Heart left ventricle (tissue), 13 donors: Measurements from ENCODE around the gene CNGA3.
"Not testable (repeated sequence)": the region's sequence is repeated elsewhere in the genome, so short reads cannot be mapped to it uniquely, and the experiment has no call there.

Experiments
- CTCF ChIP-seq, 12 donors: fragments of 200-600 bp; sonication (generic) in 4 of 12; IDR thresholded peaks; one replicate each; pipeline versions ENCODE4 v1.5.0 to v1.8.0; 2018 to 2022; ENCODE audit warnings: antibody characterized with exemption in 12 of 12, mild to moderate bottlenecking in 5 of 12
- POLR2A ChIP-seq, 2 donors: fragments of 450-650 bp; IDR thresholded peaks; one replicate each; pipeline ENCODE4 v1.6.1; 2017; ENCODE audit warnings: antibody characterized with exemption in 2 of 2, mild to moderate bottlenecking in 2 of 2, moderate library complexity in 2 of 2
- donor health status: ischemic (EF 13 %, LVEDD 7.1; RV severe dilation, severe dysfunction).
- donor health status: DM: no; HTN: yes; CAD: no.
- donor health status: DM: no; HTN: no; CAD: no.
- donor health status: ischemic (EF 25% LVEDD 6.9; RV normal size, moderate dysfunction).
- donor health status: ischemic (EF 25% LVEDD 5.7; RV mildly dilated, moderate dysfunction).
- donor health status: ischemic (EF 35%, LVEDD 5.7; RV mildly dilated, moderate dysfunction).
- donor health status: nonischemic (EF 11% LVEDD 7.7; RV severe dilation, severe dysfunction).
- donor health status: DM: yes; HTN: yes; CAD: no.
- donor health status: PGD.
- donor health status: ischemic (EF 29% LVEDD 5.4; RV normal size, mild dysfunction).
- donor health status: nonischemic (EF 23%, LVEDD 6.1; RV moderate dilation, normal function).

GRCh38 chr2:98414246-98414645 lies 68.0 kb downstream of the CNGA3 start:
- TF ChIP-seq CTCF, POLR2A (IDR thresholded peaks at IDR 0.05): not testable (repeated sequence)
